GM10248 (cell line): Measurements from ENCODE around the gene CBX5.
"Not testable (repeated sequence)": the region's sequence is repeated elsewhere in the genome, so short reads cannot be mapped to it uniquely, and the experiment has no call there.

Experiments used
- CTCF ChIA-PET: fragments of 300-600 bp; sonication (Branson Sonifier 250); formaldehyde crosslinking; extraction: SDS; loops from one replicate; lab custom pipeline; 2021; ENCODE audit warnings: antibody characterized with exemption; lab: Yijun Ruan, JAX
- POLR2A ChIA-PET: fragments of 350-650 bp; sonication (Branson Sonifier 250); formaldehyde crosslinking; extraction: SDS; loops from one replicate; lab custom pipeline; 2020; ENCODE audit warnings: antibody characterized with exemption; lab: Yijun Ruan, JAX
- DNase-seq: peaks from one replicate; pipeline ENCODE4 v3.0.0; 2012; ENCODE audit errors: extremely low spot score
- CTCF ChIP-seq: IDR thresholded peaks from 2 replicates; pipeline ENCODE4 v1.5.1; 2012; ENCODE audit warnings: mild to moderate bottlenecking, low read depth; ENCODE audit errors: extremely low read depth, missing control alignments, control extremely low read depth

Gene CBX5

GRCh38 chr12:54279632-54280467 lies at the start of gene CBX5:
CBX5 (minus strand) TSS chr12:54280122; CDS start chr12:54257650, 22,472 bp downstream.
- TF ChIP-seq CTCF, result no peak
- POLR2A ChIA-PET, result interaction anchor here (0.5 to 2.8 kb wide), 18 partner anchors 10 to 1583 kb away, joined by 3 to 49 read pairs (median 4); partner anchors contain the start of genes COPZ1 and TARBP2
- CTCF ChIA-PET, result interaction anchor here (0.9 to 2.9 kb wide), 10 partner anchors 12 to 120 kb away, joined by 3 to 15 read pairs (median 5); partner anchors contain the start of gene COPZ1
- DNase-seq, result peak; percentile 96

GRCh38 chr12:54328595-54329337 lies 48.8 kb upstream of the CBX5 start:
- TF ChIP-seq CTCF, result no peak
- DNase-seq, result no peak
- ChIA-PET CTCF (interaction anchor here (0.8 to 1.7 kb wide), 4 partner anchors 9 to 35 kb away, joined by 3 to 6 read pairs (median 4); no protein-coding TSS in a partner anchor), POLR2A (no interaction called here)

GRCh38 chr12:54325442-54326109 lies 45.7 kb upstream of the CBX5 start:
- not testable (repeated sequence) for DNase-seq
- ChIA-PET CTCF (interaction anchor here (0.7 to 3.2 kb wide), 41 partner anchors 9 to 335 kb away, joined by 3 to 64 read pairs (median 5); partner anchors contain the start of genes CBX5, HNRNPA1 and NFE2), POLR2A (interaction anchor here (0.6 to 1.2 kb wide), 13 partner anchors 8 to 1930 kb away, joined by 3 to 12 read pairs (median 4); partner anchors contain the start of genes CBX5 and HNRNPA1)

GRCh38 chr12:54324617-54325441 lies 44.9 kb upstream of the CBX5 start, which contains the start of gene COPZ1:
COPZ1 (plus strand) TSS chr12:54325131; CDS start chr12:54325164, 33 bp downstream.
- POLR2A ChIA-PET, result interaction anchor here (0.6 to 1.2 kb wide), 12 partner anchors 9 to 1930 kb away, joined by 3 to 12 read pairs (median 4); partner anchors contain the start of genes CBX5 and HNRNPA1
- CTCF ChIA-PET, result interaction anchor here (0.7 to 3.2 kb wide), 42 partner anchors 10 to 334 kb away, joined by 3 to 64 read pairs (median 5); partner anchors contain the start of genes CBX5, HNRNPA1 and NFE2
- DNase-seq, result peak; percentile 92
- TF ChIP-seq CTCF, result peak; percentile 72

- ChIA-PET CTCF (interaction anchor here (1.0 to 3.6 kb wide), 4 partner anchors 16 to 78 kb away, joined by 3 to 17 read pairs (median 9); no protein-coding TSS in a partner anchor), POLR2A (no interaction called here)
- no peak for DNase-seq
- TF ChIP-seq CTCF, result no peak
Observed at GRCh38 chr12:54321363-54321762, 41.4 kb upstream of the CBX5 start.

- CTCF ChIA-PET, result interaction anchor here (11.1 kb wide), 1 partner anchor 12 kb away, joined by 59 read pairs; the partner anchor contains the start of gene COPZ1
- POLR2A ChIA-PET, result not testable (repeated sequence)
Observed at GRCh38 chr12:54312309-54312708, 32.4 kb upstream of the CBX5 start.

More at GRCh38 chr12:54312309-54312708, 32.4 kb upstream of the CBX5 start:
- not testable (repeated sequence) for DNase-seq
